Eye (tissue), 1 donor: ENCODE results near the gene CXXC5.

ENCODE experiments used
- DNase-seq: peaks from one replicate; pipeline ENCODE4 v3.0.0-alpha.2; 2015

CXXC5 gene

DNA sequence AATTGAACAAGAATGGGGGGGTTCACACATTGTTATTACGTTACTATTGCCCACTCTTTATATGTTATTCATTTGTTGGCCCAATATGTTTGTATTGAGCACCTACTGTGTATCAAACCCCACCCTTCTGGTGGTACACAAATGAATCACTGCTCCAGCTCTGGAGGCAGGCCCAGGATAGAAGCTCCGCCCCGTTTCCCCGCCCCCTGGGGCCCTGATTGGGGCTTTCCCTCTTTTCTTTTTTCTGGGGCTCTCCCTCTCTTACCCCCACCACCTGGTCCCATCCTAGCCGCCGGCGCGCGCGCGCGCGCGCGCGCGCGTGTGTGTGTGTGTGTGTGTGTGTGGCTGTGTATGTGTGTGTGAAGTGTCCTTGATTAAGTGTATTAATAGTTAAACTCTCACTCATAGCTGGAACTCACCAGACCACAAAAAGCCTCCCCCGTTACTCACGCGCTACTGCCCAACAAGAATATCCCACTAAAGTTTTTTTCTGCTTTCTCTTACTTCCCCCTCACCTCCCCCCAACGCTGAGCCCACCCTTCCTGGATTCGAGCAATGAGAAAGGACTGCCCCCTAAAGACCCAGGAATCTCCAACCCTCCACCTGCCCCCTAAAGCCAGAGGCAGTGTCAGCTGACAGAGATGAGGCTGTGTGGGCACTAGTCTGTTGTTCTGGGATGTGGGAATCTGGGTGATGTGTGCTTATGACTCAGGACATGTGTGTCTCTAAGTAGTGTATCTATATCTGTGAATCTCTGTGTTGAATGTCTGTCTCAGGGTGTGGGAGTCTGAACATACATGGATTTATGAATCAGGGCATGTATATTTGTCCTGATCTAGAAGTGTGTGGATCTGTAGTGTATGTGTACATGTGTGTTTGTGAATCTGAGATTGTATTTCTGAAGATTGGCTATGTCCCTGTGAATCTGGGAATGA, 4.0 kb downstream of the CXXC5 start:
- DNase-seq: peak; percentile 95

DNA sequence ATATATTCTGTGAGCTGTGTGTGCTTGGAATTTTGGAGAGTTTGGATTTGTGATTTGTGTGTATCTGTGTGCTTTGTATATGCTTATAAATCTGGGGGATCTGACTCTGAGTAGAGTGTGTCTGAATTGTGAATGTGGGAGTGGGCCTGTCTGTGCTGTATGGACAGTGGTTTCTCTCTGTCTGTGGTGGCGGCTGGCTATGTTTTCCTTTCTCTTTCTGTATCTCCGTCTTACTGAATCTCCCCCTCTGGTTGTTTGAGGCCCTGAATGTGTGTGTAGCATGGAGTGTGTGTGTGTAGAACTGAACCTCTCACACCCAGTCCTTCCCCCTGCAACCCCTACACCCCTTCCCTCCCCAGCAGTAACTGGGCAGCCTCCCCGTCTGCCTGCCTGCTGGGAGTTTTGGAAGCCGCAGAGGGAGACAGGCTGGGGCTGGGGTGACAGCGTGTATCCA, 4.7 kb downstream of the CXXC5 start:
- no peak for DNase-seq

DNA sequence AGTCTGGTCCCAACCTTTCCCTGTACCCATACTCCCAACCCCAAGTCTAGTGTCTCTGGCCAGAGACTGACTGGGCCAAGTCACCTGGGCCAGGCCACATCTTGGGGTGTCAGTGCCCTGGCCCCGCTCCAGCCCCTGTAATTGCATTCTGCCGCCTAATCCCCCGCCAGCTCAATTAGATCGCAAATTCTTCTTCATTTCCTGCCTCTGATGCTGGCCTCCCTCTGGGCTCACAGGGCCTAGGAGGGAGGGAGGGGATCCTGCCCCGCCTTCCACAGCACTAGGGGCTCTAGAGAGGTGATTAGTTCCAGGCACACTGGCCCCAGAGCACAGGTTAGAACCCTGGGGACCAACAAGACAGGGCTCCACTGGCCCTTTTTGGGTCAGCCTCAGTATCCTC, 5.5 kb downstream of the CXXC5 start:
- no peak for DNase-seq

DNA sequence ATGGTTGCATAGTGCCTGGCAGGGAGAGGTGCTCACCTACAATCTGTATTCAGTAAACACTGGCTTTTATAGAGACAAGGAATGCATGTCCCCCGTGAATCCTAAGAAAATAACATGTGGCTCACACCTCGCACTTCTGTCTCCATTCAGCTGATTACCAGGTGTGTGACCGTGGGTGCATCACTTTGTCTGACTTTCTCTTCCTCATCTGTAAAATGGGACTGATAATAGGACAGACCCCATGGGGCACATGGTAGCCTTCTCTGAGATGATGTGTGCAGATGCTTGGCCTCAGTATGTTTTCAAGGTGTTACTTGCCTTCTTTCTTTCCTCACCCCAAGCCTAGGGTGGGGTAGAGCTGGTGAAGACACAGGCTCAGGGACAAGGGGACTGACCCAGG, 6.3 kb downstream of the CXXC5 start:
- DNase-seq: no peak

DNA sequence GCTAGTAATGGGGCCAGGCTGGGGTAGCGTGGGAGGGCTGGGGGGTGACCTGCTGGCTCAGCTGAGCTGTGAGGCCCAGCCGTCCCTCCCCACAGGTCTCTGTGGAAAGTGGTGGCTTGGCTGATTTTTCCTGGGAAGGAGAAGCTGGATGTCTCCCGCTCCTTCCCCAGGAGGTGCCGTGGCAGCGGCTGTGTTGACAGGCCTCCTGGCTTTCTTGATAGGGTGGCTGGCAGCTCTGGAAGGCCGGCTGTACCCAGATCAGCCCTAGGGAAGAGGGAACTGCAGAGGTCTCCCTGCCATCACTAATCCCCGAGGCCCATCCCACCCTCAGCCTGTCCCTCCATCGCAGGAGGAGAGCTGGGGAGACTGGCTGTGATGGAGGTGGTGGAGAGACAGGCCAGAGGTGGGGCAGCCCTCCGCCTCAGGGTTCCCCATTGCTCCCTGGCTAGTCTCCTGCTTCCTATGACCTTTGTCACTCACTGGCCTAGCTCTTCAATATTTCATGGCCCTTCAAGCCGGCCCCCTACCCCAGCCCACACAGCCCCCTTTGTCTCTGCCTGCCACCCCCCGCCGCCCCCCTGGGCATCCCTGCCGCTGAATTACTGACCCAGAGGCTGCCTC, 6.8 kb downstream of the CXXC5 start:
- no peak for DNase-seq

DNA sequence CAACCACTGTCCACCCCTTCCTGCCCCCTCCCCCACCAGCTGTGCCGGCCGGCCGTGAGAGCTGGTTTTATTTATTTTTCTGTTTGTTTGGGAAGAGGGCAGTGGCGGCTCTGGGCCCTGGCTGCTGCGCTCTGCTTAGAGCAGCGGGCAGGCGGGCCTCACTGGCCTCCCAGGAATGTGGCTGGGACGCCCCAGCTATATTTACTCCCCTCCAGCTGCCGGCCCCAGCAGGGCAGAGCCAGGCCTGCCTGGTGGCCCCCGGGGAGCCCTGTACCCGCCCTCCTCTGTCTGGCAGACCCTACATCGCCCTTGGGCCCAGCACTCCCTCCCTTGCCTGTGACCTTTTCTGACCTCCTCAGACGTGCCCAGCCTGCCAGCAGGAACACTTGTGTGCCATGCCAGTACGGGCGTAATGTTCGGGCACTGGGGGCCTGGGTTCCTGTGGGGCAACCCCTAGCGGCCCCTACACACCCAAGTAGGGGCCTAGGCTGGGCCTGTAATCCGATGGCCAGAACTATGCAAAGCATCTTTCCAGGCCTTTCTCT, 7.7 kb downstream of the CXXC5 start:
- peak; percentile 68 for DNase-seq

DNA sequence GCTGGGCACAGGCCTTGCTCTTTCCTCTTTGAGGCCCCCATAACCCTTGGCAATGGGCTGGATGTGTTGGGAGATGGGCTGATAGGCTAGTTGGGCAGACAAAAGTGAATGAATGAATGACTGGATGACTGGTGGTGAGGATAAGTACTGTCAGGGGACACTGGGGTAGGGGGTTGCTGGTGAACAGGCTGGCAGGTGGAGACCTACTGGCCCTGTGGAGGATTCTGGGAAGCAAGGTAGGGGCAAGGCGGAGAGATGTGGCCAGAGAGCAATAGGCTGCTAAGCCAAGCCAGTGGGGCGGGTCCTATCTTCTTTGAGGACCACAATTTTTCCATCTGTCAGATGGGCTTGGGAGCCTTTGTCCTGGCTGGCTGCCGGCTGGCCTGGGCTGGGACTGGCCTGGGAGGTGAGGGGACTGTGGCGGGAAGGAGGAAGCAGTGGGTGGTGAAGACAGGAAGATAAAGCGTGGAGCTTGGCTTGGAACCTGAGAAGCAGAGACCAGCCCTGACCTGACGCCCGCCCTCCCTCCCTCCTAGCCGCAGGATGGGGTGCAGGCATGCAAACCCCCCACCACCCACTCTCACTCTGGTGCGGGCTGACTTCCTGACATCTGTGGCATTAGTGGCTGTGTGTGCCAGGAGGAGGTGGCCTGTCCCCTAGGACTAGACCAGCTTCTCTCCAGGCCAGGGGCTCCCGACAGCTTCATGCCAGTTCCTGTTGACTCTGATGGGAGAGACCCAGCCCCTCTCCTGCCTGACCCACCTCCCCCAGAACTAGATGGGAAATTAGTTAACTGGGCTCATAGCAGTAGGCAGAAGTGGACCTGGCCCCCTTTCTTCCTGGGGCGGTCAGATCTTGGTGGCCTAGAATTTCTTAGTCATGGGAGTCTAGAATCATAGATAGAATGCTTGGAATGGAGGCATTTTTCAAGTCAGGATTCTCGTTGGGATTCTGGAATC, 9.5 kb downstream of the CXXC5 start:
- DNase-seq: no peak

DNA sequence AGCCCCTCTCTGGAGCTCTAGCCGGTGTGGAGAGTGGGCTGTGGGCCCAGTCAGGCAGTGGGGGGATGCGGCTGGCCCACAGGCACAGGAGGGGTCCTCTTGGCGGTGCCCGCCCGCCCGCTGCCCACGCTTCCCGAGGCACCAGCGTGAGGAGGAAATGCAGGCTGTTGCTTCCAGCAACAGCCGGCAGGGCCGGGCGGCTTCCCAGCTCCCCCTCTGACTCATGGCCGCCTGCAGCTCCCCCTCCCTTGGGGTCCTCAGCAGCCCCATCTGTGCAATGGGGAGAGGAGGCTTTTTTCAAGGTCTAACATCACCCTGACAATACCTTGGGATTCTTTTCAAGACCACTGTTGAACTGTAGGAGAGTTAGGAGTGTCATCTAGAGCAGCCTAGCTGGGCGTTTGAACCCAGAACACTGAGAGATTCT, 10.4 kb downstream of the CXXC5 start:
- DNase-seq: no peak

DNA sequence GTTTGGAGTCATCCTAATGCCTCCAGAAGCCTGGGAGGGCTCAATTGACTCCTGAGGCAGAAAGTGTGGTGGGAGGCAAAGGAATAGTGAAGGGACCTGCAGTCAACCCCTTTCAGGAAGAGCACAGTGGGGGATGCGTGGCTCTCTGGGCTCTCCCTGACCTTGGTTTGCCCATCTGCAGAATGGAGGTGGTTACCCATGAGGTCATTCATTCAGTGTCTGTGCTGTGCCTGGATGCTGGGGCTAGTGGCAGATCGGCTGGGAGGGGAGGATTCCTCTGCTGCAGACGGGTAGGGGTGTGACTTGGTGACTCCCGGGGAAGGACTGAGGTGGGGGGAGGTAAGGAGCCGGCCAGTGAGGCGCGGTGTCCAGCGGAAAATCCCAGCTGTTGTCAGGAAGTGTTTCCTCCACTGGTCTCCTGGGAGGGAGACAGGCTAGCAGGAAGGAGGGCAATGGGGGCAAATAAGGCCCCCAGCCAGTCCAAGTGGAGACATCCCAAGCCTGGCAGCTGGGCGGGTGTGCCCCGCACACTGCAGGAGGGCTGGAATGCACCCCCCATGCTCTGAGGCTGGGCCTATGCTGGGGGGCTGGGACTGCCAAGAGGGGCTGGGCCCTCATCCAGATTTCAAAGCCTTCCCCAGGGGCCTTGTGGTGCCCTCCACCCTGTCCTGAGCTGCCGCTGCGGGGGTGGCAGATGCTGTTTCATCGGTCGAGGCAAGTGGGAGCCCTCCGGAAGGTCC, 10.9 kb downstream of the CXXC5 start:
- DNase-seq: no peak

DNA sequence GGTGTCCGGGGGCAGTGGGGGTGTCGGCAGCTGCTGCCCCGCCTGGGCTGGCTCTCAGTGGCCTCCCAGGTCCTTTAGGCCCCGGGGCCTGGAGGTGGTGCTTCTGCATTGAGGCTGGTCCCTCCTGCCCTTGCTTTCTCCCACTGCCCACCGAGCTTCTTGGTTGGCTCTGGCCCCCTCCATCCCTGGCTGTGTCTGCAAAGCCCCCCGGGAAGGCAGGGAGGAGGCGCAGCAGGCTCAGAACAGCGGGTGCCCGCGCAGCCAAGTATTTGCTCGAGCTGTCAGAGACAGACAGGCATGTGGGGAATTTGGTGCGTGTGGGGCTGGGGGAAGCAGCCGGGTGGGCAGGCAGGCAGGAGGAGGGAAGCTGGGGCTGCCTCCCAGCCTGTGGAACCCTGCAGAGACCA, 11.5 kb downstream of the CXXC5 start:
- DNase-seq: peak; percentile 84

DNA sequence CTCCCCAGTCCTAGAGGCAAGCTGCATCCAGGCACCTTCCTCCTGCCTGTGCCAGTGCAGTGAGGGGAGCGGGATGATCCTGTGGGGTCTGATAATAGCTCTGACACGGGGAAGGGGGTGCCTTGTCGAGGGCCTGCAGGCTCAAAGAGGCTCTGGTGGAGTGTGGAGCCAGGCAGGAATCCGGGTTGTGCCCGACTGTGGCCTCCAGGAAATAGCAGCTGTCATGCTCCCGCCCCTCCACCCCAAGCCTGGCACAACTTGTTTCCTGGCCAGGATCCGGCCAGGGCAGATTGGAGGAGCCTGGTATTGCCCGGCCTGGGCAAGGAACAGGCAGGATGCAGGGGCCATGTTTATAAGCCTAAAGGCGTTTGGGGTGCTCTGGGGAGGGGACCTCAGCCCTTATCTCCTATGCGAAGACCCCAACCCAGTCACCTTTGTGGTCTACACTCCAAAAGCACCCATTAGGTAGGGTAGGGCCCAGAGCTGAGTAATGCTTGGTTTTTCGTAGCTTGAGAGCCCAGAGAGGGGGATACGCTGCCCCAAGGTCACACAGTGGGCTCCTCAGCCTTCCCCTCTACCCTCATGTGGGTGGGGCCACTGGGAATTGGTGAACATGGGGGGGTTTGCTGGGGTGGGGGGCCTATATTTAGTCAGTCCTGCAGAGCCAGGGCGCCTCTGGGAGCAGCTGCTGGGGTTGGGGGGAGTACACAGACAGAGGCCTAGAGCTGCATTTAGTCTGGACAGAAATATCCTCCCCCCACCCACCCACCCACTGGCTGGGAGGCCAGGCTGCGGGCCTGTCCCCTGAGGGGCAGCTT, 12.2 kb downstream of the CXXC5 start:
- DNase-seq: peak; percentile 68

DNA sequence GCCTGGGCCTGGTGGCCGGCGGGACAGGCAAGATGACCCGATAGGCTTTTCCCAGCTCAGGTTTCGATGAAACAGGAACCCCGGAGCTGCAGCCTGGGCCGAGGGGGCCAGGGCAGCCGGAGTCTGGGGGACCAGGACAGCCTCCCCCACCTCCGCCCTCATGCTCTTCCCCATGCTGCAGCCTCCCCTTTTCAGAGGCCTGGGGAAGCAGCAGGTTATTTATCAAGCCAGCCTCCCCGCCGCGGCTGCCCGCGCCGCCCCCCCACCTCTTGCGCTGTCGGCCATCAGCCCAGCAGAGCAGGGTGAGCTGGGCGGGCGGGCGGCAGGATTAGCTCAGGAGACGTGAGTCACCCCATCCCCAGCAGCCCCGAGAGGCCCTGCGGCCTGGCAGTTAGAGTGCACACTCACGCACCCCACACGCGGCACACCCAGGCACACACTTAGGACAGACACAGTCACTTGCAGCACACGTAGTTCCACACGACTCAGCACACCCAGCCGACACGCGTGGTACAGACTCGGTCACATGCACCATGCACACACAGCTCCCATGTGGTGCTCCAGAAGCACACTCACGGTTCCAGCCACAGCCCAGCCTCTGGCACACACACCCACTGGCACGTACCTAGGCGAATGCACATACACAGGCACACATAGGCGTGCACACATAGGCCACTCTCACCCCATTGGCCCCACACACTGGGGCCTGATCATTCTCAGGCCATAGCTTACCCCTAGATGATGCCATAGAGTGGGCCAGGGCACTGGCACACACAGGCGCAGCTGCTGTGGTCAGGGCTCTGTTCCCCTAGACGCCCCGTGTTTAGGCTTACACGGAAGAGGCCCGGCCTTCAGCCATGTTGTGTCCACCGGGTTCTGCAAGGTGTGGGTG, 13.0 kb downstream of the CXXC5 start:
- peak; percentile 79 for DNase-seq

DNA sequence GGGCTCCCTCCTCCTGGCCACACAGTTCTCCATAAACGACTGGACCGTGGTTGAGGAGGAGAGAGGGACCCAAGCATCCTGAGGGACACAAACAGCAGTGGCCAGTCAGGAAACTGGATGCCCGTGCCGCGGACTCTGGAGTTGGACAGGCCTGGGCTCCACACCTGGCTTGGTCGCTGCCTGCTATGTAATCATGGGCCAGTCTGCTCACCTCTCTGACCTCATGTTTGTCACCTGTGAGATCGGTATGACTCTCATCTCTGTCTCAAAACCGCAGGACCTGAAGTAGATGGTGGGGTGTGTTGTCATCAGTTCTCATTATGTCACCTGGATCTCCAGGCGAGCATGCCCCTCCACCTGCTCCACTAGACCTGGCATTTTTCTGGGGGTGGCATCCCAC, 14.5 kb downstream of the CXXC5 start:
- DNase-seq: no peak

DNA sequence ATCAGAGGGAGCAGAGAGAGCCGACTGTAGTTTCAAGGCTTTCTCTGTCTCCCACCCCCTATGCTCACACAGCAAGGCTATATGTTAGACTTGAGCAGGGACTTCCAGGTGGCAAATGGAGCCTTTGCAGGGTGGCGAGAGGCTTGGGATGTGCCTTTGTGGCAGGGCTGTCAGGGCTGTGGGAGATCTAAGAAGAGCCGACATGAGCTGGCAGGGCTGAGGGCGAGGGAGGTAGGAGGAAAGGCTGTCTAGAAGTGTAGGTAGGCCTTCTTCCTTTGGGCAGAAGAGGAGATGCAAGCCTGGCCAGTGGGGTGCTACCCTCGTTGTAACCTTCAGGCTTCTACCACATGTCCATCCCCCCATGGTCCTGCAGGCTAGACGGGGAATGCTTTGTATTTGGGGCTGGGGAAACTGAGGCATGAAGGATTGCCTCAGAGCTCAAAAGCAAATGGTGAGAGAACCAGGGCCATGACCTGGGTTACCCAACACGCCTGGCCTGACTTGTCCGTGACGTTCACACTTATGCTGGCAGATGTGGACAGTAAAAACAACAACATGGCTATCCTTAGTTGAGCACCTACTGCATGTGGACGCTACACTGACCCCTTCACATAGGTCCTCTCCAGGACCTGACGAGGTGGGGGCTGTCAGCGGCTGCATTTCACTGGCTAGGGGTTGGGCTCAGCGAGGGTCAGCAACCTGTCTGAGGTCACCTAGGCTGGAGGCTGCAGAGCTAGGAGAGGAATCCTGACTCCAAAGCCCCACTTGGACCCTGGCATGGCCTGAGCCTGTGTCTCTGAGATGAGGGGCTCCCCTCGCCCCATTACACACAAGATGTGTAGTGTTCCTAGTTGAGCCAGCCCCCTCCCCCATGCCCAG, 15.3 kb downstream of the CXXC5 start:
- DNase-seq: no peak

DNA sequence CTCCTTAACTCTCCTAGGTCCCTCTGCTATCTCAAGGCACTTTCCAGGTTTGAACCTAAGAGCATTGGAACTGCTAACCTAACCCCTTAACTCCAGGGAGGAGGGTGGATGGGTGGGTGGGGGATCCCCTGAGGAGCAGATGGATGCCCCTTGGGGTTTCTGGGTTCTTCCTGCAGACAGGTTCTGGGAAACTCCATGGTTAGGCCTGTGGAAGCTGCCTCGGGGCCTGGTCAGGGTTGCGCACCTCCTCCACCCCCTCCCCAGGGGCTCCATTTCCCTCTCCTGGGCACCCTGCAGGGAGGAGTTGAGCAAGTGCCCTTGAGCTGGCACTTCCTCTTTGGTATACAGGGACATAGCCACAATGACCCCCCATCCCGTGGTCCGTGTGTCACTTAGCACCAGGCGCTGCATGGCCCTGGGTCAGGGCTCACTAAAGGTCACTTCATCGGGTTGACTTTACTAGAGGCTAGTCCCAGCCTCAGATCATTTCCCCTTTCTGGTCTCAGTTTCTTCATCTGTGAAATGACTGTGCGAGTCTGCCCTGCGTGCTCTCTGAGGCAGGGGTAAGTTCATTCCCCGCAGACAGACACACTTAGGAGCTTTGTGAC, 16.0 kb downstream of the CXXC5 start:
- no peak for DNase-seq

DNA sequence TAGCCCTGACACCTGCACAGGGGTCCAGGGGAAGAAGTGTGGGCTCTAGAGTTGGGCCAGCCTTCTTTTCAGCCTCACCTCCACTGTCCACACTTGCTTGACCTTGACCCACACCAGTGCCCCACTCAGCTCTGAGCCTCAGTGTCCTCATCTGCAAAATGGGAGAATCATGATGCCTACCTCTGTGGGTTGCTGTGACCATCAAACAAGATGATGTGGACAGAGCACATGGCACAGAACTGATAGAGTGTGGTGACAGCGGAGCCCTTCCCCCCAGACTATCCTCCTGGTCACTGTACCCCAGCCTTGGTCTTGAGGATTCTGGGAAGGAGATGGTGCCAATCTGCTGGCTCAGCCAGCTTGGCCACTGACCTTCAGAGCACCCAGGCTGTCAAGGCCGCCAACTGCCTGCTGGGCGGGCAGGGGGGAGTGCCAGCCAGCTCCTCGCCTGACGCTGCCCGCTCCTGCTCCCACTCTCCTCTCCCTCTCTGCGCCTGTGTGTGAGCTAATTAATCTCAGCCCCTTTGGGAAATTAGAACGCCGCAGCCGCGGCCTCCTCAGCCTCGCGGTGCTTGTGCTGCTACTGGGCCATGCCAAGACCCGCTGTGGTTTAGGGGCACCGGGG, 16.7 kb downstream of the CXXC5 start:
- DNase-seq: no peak

DNA sequence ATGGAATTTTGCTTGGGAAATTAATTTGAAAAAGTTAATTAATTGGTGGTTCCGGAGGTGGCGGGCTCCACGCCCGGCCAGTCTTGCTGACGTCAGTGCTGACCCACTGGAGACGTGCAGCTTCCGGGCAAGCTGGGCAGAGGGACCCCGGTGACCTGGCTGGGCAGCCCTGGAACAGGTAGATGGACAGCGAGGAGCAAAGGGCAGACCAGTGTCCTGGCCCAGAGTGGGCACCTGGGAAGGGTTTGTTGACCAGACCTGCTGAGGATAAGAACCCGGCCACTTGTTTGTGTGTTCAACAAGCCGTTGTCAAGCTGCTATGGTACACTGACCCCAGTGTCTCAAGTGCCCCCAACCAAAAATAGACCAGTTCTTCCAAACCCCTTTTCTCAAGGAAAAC, 17.5 kb downstream of the CXXC5 start:
- DNase-seq: no peak

DNA sequence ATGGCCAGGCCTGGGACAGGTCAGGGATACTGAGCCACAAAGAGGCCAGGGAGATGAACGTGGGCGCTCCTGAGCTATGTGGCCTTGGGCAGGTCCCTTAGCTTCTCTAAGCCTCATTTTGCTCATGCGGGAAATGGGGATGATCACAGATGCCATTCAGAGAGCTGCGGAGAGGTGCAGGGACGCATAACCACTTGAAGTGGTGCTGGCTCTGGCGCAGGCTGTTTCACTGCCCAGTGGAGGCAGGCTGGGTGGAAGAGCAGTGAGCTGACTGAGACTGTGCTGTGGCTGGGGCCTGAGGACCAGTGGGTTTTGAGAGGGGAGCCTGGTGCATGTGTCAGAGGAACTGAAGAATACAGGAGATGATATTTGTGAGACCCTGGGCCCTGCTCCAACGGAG, 18.4 kb downstream of the CXXC5 start:
- no peak for DNase-seq
